ENCODE data around the gene GSTM3.
"Not testable (repeated sequence)": the region's sequence is repeated elsewhere in the genome, so short reads cannot be mapped to it uniquely, and the experiment has no call there.

Gene GSTM3

GRCh38 chr1:109716121-109716520, 24.7 kb downstream of the GSTM3 start:
- no peaks in the 10 kb centered on the region for H3K36me3 ChIP-seq
- no peak overlapping the region for H3K4me3 ChIP-seq (ENCODE audit: low read depth in 1 of 2, low read length in 1 of 2)
- H3K4me1 ChIP-seq (ENCODE audit: control insufficient read depth in 1 of 2, insufficient read depth in 1 of 2, low read depth in 1 of 2, low read length in 1 of 2): no peaks in the 10 kb centered on the region
- no peak for TF ChIP-seq CTCF (IDR thresholded peaks at IDR 0.05)
- peaks cover 14% of the 10 kb centered on the region for H3K27me3 ChIP-seq
- no peaks in the 10 kb centered on the region for H3K9me3 ChIP-seq
- H3K27ac ChIP-seq: no peak overlapping the region

DNA sequence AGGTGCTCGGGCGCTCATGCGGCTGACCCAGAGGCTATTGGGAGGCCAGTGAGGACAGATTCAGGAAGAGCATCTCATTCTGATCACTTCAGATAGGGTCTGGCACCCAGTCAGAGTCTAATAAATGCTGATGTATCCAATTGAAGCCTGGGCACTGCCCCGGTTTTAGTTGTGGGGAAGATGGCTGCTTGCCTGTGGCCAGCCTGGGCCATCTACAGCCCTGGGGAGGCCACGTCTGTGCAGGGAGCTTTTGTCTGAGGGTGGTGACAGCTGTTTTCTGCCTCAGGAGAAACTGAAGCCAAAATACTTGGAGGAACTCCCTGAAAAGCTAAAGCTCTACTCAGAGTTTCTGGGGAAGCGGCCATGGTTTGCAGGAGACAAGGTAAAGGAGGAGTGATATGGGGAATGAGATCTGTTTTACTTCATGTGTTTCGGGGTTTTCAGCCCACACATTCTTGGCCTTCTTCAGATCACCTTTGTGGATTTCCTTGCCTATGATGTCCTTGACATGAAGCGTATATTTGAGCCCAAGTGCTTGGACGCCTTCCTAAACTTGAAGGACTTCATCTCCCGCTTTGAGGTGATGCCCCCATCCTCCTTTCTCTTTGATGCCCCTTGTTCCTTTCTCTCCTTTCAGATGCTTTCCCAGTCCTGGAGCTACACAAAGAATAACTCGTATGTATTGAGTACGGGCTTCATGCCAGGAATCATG, 26.0 kb downstream of the GSTM3 start:
- Histone ChIP-seq H3K36me3 (no peaks in the 10 kb centered on the region), H3K27me3 (peaks cover 14% of the 10 kb centered on the region), H3K4me3 (ENCODE audit: low read depth in 1 of 2, low read length in 1 of 2) (no peak overlapping the region), H3K9me3 (no peaks in the 10 kb centered on the region), H3K27ac (no peak overlapping the region), H3K4me1 (ENCODE audit: control insufficient read depth in 1 of 2, insufficient read depth in 1 of 2, low read depth in 1 of 2, low read length in 1 of 2) (no peaks in the 10 kb centered on the region)
- no peak for TF ChIP-seq CTCF (IDR thresholded peaks at IDR 0.05)

- H3K9me3 ChIP-seq: peaks cover 4% of the 10 kb centered on the region
- no peak for TF ChIP-seq CTCF (IDR thresholded peaks at IDR 0.05)
- H3K36me3 ChIP-seq: no peaks in the 10 kb centered on the region
- no peak overlapping the region for H3K4me3 ChIP-seq (ENCODE audit: low read depth in 1 of 2, low read length in 1 of 2)
- H3K4me1 ChIP-seq (ENCODE audit: control insufficient read depth in 1 of 2, insufficient read depth in 1 of 2, low read depth in 1 of 2, low read length in 1 of 2): no peaks in the 10 kb centered on the region
- no peak overlapping the region for H3K27ac ChIP-seq
- H3K27me3 ChIP-seq: peaks cover 14% of the 10 kb centered on the region
These were observed 27.2 kb downstream of the GSTM3 start for GRCh38 chr1:109713636-109714035.

DNA sequence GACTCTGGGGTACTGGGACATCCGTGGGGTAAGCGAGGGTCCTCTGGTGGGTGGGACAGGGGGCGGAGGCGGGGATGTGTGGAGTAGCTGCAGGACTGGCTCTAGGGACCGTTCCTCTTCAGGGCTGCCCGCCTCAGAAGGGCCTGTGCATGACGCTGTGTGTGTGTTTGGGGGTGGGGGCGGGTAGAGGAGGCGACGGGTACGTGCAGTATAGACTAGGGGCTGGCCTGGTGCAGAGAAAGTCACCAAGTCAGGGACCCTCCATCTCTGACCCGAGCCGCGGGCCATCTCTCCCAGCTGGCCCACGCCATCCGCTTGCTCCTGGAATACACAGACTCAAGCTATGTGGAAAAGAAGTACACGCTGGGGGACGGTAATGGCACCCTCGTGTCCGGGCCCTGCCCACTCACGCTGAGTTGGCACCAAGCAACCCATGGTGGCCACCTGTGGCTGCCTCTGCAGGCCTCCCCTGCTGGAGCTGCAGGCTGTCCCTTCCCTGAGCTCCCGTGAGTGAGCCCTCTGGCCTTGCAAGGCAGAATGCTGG, 28.4 kb downstream of the GSTM3 start:
- Histone ChIP-seq H3K4me1 (ENCODE audit: control insufficient read depth in 1 of 2, insufficient read depth in 1 of 2, low read depth in 1 of 2, low read length in 1 of 2) (no peaks in the 10 kb centered on the region), H3K27me3 (peaks cover 14% of the 10 kb centered on the region), H3K9me3 (peaks cover 13% of the 10 kb centered on the region), H3K4me3 (ENCODE audit: low read depth in 1 of 2, low read length in 1 of 2) (no peak overlapping the region), H3K27ac (no peak overlapping the region), H3K36me3 (no peaks in the 10 kb centered on the region)
- no peak for TF ChIP-seq CTCF (IDR thresholded peaks at IDR 0.05)

GRCh38 chr1:109711593-109712320, 29.1 kb downstream of the GSTM3 start, which contains the start of gene GSTM5:
Gene GSTM5, plus strand, starts transcription at chr1:109712251. Its CDS starts 62 bp downstream, at chr1:109712313.
- not testable (repeated sequence) for H3K27ac ChIP-seq; H3K36me3 ChIP-seq; H3K4me1 ChIP-seq (ENCODE audit: control insufficient read depth in 1 of 2, insufficient read depth in 1 of 2, low read depth in 1 of 2, low read length in 1 of 2); H3K4me3 ChIP-seq (ENCODE audit: low read depth in 1 of 2, low read length in 1 of 2)
- Histone ChIP-seq H3K9me3 (peaks cover 13% of the 10 kb centered on the region), H3K27me3 (peaks cover 14% of the 10 kb centered on the region)

DNA sequence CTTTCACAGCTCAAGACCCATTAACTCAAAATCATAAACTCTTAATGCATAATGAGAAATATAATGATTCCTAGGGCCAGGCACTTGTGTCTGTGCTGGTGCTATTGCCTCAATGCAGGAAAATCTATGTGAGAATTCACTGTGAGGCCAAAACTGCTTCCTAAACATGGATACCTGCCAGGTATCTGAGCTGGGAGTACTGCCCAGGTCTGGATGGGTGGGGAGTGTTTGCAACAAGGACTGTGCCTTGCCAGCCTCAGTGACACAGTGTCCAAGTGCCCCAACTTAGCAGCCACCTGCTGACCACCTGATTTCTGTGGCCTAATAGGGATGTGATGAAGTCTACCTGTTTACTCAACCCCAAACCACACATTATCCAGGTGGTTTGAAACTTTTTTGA, 31.0 kb downstream of the GSTM3 start:
- Histone ChIP-seq H3K9me3 (peaks cover 13% of the 10 kb centered on the region), H3K27me3 (peaks cover 14% of the 10 kb centered on the region)
- not testable (repeated sequence) for H3K27ac ChIP-seq; H3K4me3 ChIP-seq (ENCODE audit: low read depth in 1 of 2, low read length in 1 of 2); H3K4me1 ChIP-seq (ENCODE audit: control insufficient read depth in 1 of 2, insufficient read depth in 1 of 2, low read depth in 1 of 2, low read length in 1 of 2); H3K36me3 ChIP-seq

- not testable (repeated sequence) for H3K27ac ChIP-seq; H3K36me3 ChIP-seq; H3K4me3 ChIP-seq (ENCODE audit: low read depth in 1 of 2, low read length in 1 of 2); H3K4me1 ChIP-seq (ENCODE audit: control insufficient read depth in 1 of 2, insufficient read depth in 1 of 2, low read depth in 1 of 2, low read length in 1 of 2)
- peaks cover 13% of the 10 kb centered on the region for H3K9me3 ChIP-seq
- H3K27me3 ChIP-seq: peaks cover 14% of the 10 kb centered on the region
These were observed 31.9 kb downstream of the GSTM3 start for GRCh38 chr1:109708949-109709348.

Measured in neutrophil (primary cell).